WI38 (cell line): ENCODE measurements around the gene SEC14L1.
"Not testable (repeated sequence)": the region's sequence is repeated elsewhere in the genome, so short reads cannot be mapped to it uniquely, and the experiment has no call there.

Experiments
- H3K4me3 ChIP-seq: 2 replicates; pipeline ENCODE4 v1.5.1; 2011; ENCODE audit warnings: low read depth, mild to moderate bottlenecking, control low read depth, low read length
- CTCF ChIP-seq: IDR thresholded peaks from 2 replicates; pipeline ENCODE4 v1.5.1; 2012; ENCODE audit warnings: low read depth, mild to moderate bottlenecking, control low read depth, low read length

The SEC14L1 gene

DNA sequence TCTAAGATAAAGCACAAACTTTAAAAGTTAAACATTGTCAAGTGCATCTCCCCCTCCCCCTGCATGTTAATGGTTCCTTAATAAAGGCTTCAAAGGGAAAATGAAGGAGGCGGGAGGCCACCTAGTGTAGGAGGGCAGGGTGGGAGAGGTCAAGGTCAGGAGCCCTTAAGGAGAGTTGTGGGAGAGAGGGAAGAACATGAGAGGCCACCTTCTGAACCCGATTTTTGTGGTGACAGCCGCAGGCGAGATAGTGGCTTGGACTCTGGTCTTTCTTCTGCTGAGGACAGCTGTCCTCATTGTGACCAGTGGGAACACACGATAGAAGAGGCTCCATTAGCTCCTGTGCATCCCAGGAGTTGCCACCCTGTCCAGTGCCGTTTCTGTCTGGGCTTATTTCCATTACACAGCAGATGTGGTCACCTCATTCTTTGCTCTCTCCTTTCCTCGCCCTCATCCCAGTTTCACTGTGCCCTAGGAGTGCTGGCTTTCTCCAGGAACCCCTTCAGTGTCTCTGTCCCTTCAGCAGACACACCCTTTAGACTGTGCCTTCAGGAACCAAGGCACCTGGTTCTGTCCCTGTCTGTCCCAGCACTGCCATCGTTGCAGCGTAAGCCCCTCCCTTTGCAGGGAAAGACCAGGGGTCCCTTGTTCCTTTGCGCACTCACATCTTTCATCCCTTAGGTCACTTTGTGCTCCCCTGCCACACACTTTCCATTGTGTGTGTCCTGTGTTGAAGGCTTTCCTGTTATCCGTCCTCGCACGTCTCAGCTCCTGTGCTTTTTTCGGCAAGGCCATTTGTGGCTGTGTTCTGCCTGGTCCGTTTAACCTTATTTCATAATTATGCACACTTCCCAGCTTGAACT, 7.5 kb downstream of the SEC14L1 start:
- H3K4me3 ChIP-seq, result no peak overlapping the region
- TF ChIP-seq CTCF, result no peak

DNA sequence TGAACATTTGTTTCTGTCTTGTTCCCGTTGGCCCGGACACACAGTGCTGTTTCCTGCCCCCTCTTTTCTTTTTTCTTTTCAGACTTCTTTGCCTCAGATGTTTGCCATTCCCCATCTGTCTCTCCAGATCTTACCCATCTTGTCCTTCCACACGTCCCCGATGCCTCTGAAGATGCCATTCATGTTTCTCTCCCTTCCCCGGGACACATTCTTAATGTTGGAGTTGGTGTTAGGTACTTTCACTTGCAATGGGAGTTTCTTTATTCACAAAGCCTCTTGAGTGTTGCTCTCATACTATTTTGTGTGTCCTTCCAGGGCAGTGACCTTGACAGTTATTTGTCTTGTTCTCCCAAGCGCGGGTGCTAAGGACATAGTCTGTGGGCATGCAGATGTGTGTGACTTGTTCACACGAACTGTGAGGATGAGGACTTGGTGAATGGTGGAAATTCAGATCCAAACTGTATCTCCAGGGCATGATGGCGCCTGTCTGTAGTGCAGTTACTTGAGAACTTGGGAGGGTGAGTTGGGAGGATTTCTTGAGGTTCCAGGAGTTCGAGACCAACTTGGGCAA, 8.3 kb downstream of the SEC14L1 start:
- no peak overlapping the region for H3K4me3 ChIP-seq
- TF ChIP-seq CTCF, result no peak

DNA sequence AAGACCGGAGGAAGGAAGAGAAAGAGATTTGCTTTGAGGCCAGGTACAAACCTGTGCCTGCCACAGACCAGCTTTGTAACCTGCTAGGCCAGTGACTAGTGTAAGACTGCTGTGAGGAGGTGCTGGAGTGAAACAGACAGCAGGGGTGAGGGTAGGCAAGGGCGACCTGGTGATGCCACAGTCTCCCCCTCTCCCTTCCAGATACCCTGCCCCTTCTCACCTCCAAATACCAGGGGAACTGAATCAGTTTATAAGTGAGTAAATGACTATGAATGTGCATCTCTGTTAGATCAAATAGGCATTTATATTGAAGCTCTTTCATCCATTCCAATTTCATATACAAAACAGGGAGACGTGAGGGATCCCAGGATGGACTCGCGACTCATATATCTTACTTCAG, 9.4 kb downstream of the SEC14L1 start:
- TF ChIP-seq CTCF, result no peak
- no peak overlapping the region for H3K4me3 ChIP-seq

DNA sequence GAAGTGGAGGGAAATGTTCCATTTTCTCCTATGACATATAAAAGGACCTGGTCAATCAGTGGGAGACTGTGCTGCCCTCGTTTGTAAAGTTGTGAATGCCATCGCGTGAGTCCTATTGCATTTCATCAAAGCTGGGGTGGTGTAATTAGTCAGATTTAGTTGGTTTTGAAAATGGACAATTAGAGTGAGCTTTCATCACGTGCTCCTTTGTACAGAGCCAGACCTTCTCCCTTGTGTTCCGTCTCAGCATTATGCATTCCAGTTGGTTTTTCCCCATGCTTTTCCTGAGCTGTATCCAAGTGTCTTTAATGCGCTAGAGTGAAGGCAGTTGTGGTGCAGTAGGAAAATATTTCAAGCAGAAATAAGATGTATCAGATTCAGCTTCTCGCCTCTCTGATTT, 10.4 kb downstream of the SEC14L1 start:
- TF ChIP-seq CTCF, result no peak
- no peak overlapping the region for H3K4me3 ChIP-seq

GRCh38 chr17:77152056-77152455, 11.3 kb downstream of the SEC14L1 start:
- H3K4me3 ChIP-seq, result not testable (repeated sequence)

DNA sequence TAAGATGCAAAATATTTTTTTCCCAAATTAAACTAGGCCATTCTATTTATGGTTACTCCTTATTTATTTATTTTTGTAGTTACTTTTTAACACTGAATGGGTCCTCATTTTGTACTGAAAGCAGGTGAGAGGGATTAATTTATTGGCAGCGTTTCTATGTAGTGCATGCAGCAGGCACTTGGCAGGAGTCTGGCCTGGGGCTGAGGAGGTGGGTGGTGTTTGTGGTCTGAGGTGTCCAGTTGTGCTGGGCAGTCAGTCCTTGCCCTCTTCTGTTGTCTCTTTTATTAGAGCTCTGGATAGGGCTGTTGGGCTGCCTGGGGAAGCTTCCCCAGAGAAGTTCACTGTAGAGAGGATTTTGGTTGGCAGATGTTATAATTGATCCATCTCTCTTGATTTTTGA, 12.7 kb downstream of the SEC14L1 start:
- TF ChIP-seq CTCF, result no peak
- H3K4me3 ChIP-seq, result no peak overlapping the region

DNA sequence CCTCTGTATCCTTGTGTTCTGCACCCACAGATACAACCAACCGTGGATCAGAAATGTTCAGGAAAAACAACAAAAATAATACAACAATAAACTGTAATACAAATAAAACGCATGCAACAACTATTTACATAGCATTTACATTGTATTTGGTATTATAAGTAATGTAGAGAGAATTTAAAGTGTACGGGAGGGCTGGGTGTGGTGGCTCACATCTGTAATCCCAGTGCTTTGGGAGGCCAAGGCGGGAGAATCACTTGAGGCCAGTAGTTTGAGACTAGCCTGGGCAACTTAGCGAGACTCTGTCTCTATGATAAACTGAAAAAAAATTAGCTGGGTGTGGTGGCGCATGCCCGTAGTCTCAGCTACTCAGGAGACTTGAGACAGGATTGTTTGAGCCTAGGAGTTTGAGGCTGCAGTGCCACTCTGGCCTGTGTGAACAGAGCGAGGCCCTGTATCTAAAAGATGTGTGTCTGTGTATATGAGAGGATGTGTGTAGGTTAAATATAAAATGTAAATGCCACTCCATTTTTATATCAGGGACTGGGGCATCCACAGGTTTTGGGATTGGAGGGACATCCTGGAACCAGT, 13.3 kb downstream of the SEC14L1 start:
- no peak overlapping the region for H3K4me3 ChIP-seq
- TF ChIP-seq CTCF, result no peak
